ENCODE results near the gene ETNK2. TPM values are rescaled to one million over a fixed set of nuclear protein-coding genes. Genes with fewer than 3 reads are reported as not detected.

The ETNK2 gene
- total and polyA plus RNA-seq, 2 of the 4 experiments (the other 2 are of a cell fraction): 18.9 to 26.0 TPM

DNA sequence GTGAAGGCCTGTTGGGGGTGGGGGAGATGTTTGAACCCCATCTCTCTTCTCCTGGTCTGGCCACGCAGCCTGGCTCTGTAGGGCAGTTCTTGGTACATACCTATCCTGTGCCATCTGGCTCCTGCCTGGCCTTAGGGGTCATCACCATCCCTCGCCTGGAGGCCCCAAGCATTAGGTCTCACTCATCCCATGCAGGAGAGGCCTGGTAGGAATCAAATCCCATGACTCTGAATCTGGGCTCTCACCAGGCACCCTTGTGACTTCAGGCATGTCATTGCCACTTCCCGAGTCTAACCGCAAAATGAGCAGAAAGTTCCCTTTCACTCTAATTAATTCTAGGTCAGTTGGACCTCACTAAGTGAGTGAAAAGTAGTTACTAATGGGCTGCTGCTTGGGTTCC lies 37.2 kb downstream of the ETNK2 start:
- no TSS peak for BruUV-seq (replicated peaks)
- Histone ChIP-seq H4K91ac (ENCODE audit: insufficient read depth, low read depth, low read length) (no peak overlapping the region), H3K9me3 (ENCODE audit: control insufficient read depth, insufficient read depth, low read length) (no peaks in the 10 kb centered on the region), H3K27ac (ENCODE audit: insufficient read depth, low read length) (no peak overlapping the region), H3K9me1 (ENCODE audit: insufficient read depth, low read length) (peaks cover 8% of the 10 kb centered on the region), H3K4me1 (ENCODE audit: control insufficient read depth, insufficient read depth, low read length) (peaks cover 8% of the 10 kb centered on the region; the same call in 1 of the 2 replicates), H2BK20ac (ENCODE audit: low read depth, low read length) (no peak overlapping the region), H3K9ac (ENCODE audit: low read depth, low read length) (no peak overlapping the region), H3K4ac (ENCODE audit: low read depth, low read length) (no peak overlapping the region; the same call in 1 of the 2 replicates), H2AK9ac (replicated peaks; ENCODE audit: low read depth, low read length, poor library complexity) (no peak overlapping the region), H4K8ac (ENCODE audit: low read depth in 2 of 2, low read length in 2 of 2) (no peak overlapping the region), H3K56ac (ENCODE audit: extremely low read depth, insufficient read depth, low read length) (no peak overlapping the region), H2BK5ac (ENCODE audit: low read depth, low read length, poor library complexity, severe bottlenecking) (no peak overlapping the region), H3K4me2 (ENCODE audit: low read depth, low read length) (no peak overlapping the region), H3K79me1 (ENCODE audit: low read depth in 1 of 2, low read length in 2 of 2) (no peaks in the 10 kb centered on the region), H3K23ac (ENCODE audit: low read depth, low read length) (no peak overlapping the region), H4K5ac (ENCODE audit: low read depth, low read length) (no peak overlapping the region), H3K36me3 (ENCODE audit: control insufficient read depth, insufficient read depth, low read length) (peaks cover 5% of the 10 kb centered on the region), H3K18ac (ENCODE audit: low read depth, low read length) (no peak overlapping the region), H3K27me3 (ENCODE audit: control insufficient read depth, insufficient read depth, low read length) (no peaks in the 10 kb centered on the region), H2BK15ac (ENCODE audit: low read depth, low read length) (no peak overlapping the region), H2AFZ (replicated peaks; ENCODE audit: low read length, poor library complexity) (no peak overlapping the region), H3K14ac (replicated peaks; ENCODE audit: low read depth, low read length) (no peak overlapping the region), H2AK5ac (ENCODE audit: low read depth, low read length) (no peak overlapping the region), H4K20me1 (ENCODE audit: insufficient read depth, low read length) (no peaks in the 10 kb centered on the region; the same call in 1 of the 2 replicates), H3K4me3 (ENCODE audit: insufficient read depth, low read depth, low read length) (no peak overlapping the region), H2BK120ac (ENCODE audit: low read depth, low read length) (no peak overlapping the region)
- ChIA-PET CTCF (no interaction called here), POLR2A (ENCODE audit: unreplicated experiment) (no interaction called here)
- in situ Hi-C loops (cut with MboI; ENCODE audit: low sequenced_read_pairs): no loop called here
- intact Hi-C loops (cut with micrococcal nuclease): no loop called here
- dilution Hi-C loops (cut with HindIII; ENCODE audit: low sequenced_read_pairs, unreplicated experiment): no loop called here
- WGBS, 2 experiments (ENCODE audit: extremely low coverage in 2 of 2, insufficient read length in 1 of 2): 100% methylated on average over 2 of the region's 4 CpGs; no CpG with 5 or more reads in 1 of the 2 experiments
- ATAC-seq (ENCODE audit: low read depth) (no peak), DNase-seq (no peak)
- no peak for TF ChIP-seq RFX5 (IDR thresholded peaks at IDR 0.05; ENCODE audit: low read depth, low read length)
- TF ChIP-seq, protein P1, sequence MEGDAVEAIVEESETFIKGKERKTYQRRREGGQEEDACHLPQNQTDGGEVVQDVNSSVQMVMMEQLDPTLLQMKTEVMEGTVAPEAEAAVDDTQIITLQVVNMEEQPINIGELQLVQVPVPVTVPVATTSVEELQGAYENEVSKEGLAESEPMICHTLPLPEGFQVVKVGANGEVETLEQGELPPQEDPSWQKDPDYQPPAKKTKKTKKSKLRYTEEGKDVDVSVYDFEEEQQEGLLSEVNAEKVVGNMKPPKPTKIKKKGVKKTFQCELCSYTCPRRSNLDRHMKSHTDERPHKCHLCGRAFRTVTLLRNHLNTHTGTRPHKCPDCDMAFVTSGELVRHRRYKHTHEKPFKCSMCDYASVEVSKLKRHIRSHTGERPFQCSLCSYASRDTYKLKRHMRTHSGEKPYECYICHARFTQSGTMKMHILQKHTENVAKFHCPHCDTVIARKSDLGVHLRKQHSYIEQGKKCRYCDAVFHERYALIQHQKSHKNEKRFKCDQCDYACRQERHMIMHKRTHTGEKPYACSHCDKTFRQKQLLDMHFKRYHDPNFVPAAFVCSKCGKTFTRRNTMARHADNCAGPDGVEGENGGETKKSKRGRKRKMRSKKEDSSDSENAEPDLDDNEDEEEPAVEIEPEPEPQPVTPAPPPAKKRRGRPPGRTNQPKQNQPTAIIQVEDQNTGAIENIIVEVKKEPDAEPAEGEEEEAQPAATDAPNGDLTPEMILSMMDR (conservative IDR thresholded peaks at IDR 0.05; ENCODE audit: low read depth, low read length): no peak
- TF ChIP-seq, protein P2, sequence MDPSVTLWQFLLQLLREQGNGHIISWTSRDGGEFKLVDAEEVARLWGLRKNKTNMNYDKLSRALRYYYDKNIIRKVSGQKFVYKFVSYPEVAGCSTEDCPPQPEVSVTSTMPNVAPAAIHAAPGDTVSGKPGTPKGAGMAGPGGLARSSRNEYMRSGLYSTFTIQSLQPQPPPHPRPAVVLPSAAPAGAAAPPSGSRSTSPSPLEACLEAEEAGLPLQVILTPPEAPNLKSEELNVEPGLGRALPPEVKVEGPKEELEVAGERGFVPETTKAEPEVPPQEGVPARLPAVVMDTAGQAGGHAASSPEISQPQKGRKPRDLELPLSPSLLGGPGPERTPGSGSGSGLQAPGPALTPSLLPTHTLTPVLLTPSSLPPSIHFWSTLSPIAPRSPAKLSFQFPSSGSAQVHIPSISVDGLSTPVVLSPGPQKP (IDR thresholded peaks at IDR 0.05; ENCODE audit: borderline replicate concordance, low read depth, low read length): no peak
- TF ChIP-seq MXI1 (IDR thresholded peaks at IDR 0.05; ENCODE audit: borderline replicate concordance, low read depth, low read length): no peak
- no peak for TF ChIP-seq MAFK (IDR thresholded peaks at IDR 0.05; ENCODE audit: low read depth, low read length)
- TF ChIP-seq MAZ (IDR thresholded peaks at IDR 0.05; ENCODE audit: borderline replicate concordance, low read depth, low read length): no peak
